ENCODE data around the gene C5orf24. TPM values are rescaled to one million over a fixed set of nuclear protein-coding genes. Genes with fewer than 3 reads are reported as not detected.

Gene C5orf24
- total RNA-seq, 1 donor from 2014 or later: 43.2 TPM

DNA sequence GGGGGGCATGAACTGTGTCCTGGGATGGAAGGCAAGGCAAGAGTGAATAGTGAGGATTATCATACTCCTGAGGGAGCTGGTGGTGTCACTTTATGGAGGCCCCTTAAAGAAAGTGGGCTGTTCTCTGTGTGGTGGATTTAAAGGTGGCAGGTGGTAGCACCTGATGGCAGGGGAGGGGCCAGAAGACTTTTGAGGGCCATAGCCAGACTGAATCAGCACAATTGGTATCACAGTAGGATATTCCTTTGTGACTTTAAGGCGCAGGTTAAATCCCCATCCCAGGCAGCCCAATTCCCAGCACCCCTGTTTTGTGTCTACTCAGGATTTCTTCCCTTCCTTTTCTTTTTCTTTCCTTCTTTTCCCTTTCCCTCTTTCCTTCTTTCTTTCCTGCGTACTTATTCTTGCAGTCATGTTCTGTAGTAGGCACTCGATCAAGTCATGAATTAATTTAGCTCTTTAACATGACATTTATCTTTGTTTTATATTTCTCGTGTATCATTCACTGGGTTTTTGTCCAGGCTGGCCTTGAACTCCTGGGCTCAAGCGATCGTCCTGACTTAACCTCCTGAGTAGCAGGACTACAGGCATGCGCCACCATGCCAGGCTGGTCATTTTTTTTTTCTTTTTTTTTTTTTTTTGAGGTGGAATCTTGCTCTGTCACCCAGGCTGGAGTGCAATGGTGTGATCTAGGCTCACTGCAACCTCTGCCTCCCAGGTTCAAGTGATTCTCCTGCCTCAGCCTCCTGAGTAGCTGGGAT, 48.2 kb downstream of the C5orf24 start:
- intact Hi-C loops (cut with micrococcal nuclease): no loop called here
- Mint-ChIP-seq H3K4me3 (no peak overlapping the region), H3K36me3 (ENCODE audit: low read depth) (peaks cover 33% of the 10 kb centered on the region), H3K27ac (no peak overlapping the region), H3K4me1 (ENCODE audit: low read depth) (peaks cover 9% of the 10 kb centered on the region), H3K9me3 (no peaks in the 10 kb centered on the region), H3K27me3 (ENCODE audit: insufficient read depth) (no peaks in the 10 kb centered on the region)
- no peak for DNase-seq (ENCODE audit: low spot score)

DNA sequence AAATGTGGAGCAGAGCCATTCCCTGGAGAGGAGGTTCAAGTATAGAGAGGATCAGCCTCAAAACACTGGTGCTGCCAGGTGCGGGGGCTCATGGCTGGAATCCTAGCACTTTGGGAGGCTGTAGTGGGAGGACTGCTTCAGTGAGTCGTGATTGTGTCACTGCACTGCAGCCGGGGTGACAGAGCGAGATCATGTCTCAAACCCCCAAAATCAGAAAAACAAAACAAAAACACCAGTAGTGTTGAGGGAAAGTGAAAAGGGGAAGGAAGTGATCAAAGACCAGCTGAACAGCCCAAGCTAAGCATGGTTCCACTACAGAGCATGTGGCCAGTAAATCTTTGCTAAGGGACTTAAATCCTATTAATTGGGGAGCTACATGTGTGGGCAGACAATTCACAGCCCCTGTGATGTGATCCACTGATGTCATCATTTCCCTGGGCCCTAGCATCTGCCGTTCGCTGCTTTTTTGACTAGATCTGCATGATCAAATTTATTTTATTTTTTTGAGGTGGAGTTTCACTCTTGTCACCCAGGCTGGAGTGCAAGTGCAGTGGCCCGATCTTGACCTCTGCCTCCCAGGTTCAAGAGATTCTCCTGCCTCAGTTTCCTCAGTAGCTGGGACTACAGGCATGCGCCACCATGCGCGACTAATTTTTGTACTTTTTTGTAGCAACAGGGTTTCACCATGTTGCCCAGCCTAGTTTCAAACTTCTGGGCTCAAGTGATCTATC, 56.5 kb downstream of the C5orf24 start:
- intact Hi-C loops (cut with micrococcal nuclease): loop anchor here (10.0 kb wide), 2 partner anchors 677 to 897 kb away; partner anchors contain the start of genes PPP2CA and VDAC1
- Mint-ChIP-seq H3K9me3 (no peaks in the 10 kb centered on the region), H3K27me3 (ENCODE audit: insufficient read depth) (no peaks in the 10 kb centered on the region), H3K4me3 (peak overlapping the region; percentile 42), H3K36me3 (ENCODE audit: low read depth) (peaks cover 9% of the 10 kb centered on the region), H3K4me1 (ENCODE audit: low read depth) (peaks cover 15% of the 10 kb centered on the region), H3K27ac (peak overlapping the region; percentile 64)
- DNase-seq (ENCODE audit: low spot score): no peak

DNA sequence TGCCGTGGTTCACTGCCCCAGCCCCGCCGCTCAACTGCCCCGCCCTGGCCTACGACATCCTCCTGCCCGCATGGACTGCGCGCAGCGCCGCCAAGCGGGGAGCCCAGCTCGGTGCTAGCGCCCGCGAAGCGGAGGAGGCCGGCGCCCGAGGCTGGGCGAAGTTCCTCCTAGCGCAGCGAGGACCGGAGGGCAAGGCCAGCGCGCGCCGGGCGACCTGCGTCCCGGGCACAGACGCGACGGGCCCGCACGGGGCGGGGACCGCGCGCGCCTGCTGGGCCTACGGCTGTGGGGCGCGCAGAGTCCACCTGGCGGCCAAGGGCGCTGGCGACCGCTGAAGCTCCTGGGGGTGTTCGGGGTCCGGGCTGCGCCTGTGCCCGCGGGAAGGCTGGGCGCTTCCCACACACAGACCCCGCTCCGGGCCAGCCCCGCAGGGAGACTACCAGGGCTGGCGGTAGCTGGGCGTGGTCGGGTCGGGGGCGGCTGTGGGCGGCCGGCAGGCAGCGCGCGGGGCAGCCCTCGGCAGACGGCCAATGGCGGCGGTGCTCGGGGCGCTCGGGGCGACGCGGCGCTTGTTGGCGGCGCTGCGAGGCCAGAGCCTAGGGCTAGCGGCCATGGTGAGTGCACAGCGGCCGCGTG, 59.0 kb downstream of the C5orf24 start, which contains the start of gene PCBD2:
TSS of gene PCBD2 (plus strand) at position 522 of the 636 bp plus-strand sequence. CDS start at position 531, 9 bp downstream.
- H3K9me3 Mint-ChIP-seq: no peaks in the 10 kb centered on the region
- peaks cover 15% of the 10 kb centered on the region for H3K4me1 Mint-ChIP-seq (ENCODE audit: low read depth)
- DNase-seq (ENCODE audit: low spot score): peak; percentile 91
- no peaks in the 10 kb centered on the region for H3K27me3 Mint-ChIP-seq (ENCODE audit: insufficient read depth)
- H3K4me3 Mint-ChIP-seq: peak within 1 kb of the TSS; percentile 94
- intact Hi-C loops (cut with micrococcal nuclease): loop anchor here (1.0 to 10.0 kb wide), 10 partner anchors 16 to 900 kb away; partner anchors contain the start of genes C5orf24, CAMLG, PPP2CA and SKP1
- H3K27ac Mint-ChIP-seq: peak within 1 kb of the TSS; percentile 99
- peaks cover 9% of the 10 kb centered on the region for H3K36me3 Mint-ChIP-seq (ENCODE audit: low read depth)

DNA sequence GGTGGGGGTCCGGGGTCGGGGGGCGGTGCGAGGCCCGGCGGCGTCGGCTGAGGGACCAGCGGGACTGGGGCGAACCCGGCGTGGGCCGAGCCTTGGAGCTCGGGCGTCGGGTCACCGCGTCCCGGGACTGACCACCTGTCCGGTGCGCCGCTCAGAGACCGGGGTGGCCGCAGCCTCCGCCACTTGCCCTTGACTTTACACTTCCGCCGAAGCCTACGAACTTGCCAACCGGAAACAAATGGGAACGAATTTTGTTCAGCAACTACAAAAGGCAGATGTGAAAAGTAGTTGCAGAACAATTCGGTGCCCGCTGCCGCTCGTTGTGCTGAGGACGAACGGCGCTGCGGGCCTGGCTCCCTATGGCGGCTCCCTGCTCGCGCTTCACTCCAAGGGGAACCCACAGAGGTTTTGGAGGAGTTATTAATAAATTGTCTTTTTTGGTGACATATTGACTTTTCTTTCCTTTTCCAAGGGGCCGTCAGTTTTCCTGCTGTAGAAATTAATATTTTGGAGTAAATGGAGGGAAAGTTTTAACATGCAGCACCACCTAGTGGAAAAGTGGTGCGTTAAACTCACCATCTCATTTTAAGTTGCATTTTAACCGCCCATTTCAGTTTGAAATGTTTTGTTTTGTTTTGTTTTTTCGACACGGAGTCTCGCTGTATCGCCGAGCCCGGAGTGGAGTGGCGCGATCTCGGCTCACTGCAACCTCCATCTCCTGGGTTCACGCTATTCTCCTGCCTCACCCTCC, 59.7 kb downstream of the C5orf24 start:
- Mint-ChIP-seq H3K4me1 (ENCODE audit: low read depth) (peaks cover 20% of the 10 kb centered on the region), H3K9me3 (no peaks in the 10 kb centered on the region), H3K4me3 (peak overlapping the region; percentile 94), H3K27ac (peak overlapping the region; percentile 99), H3K27me3 (ENCODE audit: insufficient read depth) (no peaks in the 10 kb centered on the region), H3K36me3 (ENCODE audit: low read depth) (peaks cover 9% of the 10 kb centered on the region)
- intact Hi-C loops (cut with micrococcal nuclease): loop anchor here (1.0 to 10.0 kb wide), 8 partner anchors 15 to 901 kb away; partner anchors contain the start of genes CAMLG, PPP2CA, SKP1 and TXNDC15
- DNase-seq (ENCODE audit: low spot score): peak; percentile 53

DNA sequence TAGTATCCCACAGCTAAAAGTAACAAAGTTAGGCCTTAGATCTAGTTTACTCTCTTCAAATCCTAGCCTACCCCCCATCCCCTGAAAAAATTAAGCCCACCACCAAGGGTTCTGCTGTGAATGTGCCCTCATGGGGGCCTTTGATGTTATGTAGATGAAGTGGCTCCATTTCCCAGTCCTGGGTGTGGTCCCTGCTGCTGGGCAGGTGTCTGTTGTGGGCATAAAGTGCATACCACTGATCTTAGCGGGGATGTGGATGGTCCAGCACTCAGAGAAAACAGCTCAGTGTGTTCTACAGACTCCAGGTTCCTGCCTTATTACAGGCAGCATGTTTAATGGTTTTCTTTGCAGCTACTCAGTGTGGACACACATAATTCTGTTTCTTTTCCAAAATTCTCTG, 61.0 kb downstream of the C5orf24 start:
- intact Hi-C loops (cut with micrococcal nuclease): loop anchor here (10.0 kb wide), 2 partner anchors 682 to 902 kb away; partner anchors contain the start of genes PPP2CA and VDAC1
- DNase-seq (ENCODE audit: low spot score): no peak
- Mint-ChIP-seq H3K27me3 (ENCODE audit: insufficient read depth) (no peaks in the 10 kb centered on the region), H3K36me3 (ENCODE audit: low read depth) (peaks cover 15% of the 10 kb centered on the region), H3K9me3 (no peaks in the 10 kb centered on the region), H3K27ac (peak overlapping the region; percentile 48), H3K4me1 (ENCODE audit: low read depth) (peaks cover 28% of the 10 kb centered on the region), H3K4me3 (peak overlapping the region; percentile 69)

Other genes with a start within 250 kb of the C5orf24 start
- 49.1 and 49.8 TPM in 2 replicates for gene SAR1B, start 213.1 kb upstream of the C5orf24 start, total RNA-seq
- gene SEC24A, start 197.2 kb upstream of the C5orf24 start, total RNA-seq: 26.5 and 27.2 TPM in 2 replicates
- 25.9 and 26.9 TPM in 2 replicates for gene CAMLG, start 107.4 kb upstream of the C5orf24 start, total RNA-seq
- 78.3 and 84.4 TPM in 2 replicates for gene DDX46, start 87.2 kb upstream of the C5orf24 start, total RNA-seq
- gene TXNDC15, start 28.4 kb downstream of the C5orf24 start, total RNA-seq: 57.1 and 67.2 TPM in 2 replicates
- 13.5 and 17.2 TPM in 2 replicates for gene PCBD2, start 59.2 kb downstream of the C5orf24 start, total RNA-seq
- gene CATSPER3, start 121.9 kb downstream of the C5orf24 start, total RNA-seq: 0.41 and 0.81 TPM in 2 replicates
- gene PITX1, start 188.3 kb downstream of the C5orf24 start, total RNA-seq: 0.71 and 1.1 TPM in 2 replicates